Naive thymus-derived CD4-positive, alpha-beta T cell (primary cell): Measurements from ENCODE around the gene ATPAF2. TPM values are rescaled to one million over a fixed set of nuclear protein-coding genes. Genes with fewer than 3 reads are reported as not detected.
A peak's percentile ranks its signal among the peaks of the same experiment; 100 is the strongest.
"Not testable (repeated sequence)": the region's sequence is repeated elsewhere in the genome, so short reads cannot be mapped to it uniquely, and the experiment has no call there.

Experiments
- ATAC-seq: fragments of 150-1000 bp; cut with Tn5 transposase; 2 replicates; pipeline ENCODE4 v1.10.0; 2021; ENCODE audit warnings: mild to moderate bottlenecking, moderate library complexity
- CTCF ChIA-PET: fragments of 350-600 bp; sonication (Branson Sonifier 250); formaldehyde crosslinking; loops from one replicate; lab custom pipeline; 2021; ENCODE audit warnings: antibody characterized with exemption; lab: Charles Lee
- POLR2A ChIA-PET: fragments of 350-600 bp; sonication (Branson Sonifier 250); formaldehyde crosslinking; loops from one replicate; lab custom pipeline; 2021; ENCODE audit warnings: antibody characterized with exemption, inconsistent platforms; lab: Charles Lee
- DNase-seq, 9 donors: peaks; one replicate each; pipeline versions ENCODE4 v3.0.0 to v3.0.0-alpha.2; 2020 to 2022; ENCODE audit warnings: mixed read lengths in 1 of 9
- H3K27ac ChIP-seq: one replicate; pipeline ENCODE4 v1.7.0; 2013; ENCODE audit warnings: mild to moderate bottlenecking, low read depth, low read length, moderate library complexity
- H3K27me3 ChIP-seq, 2 donors: one replicate each; pipeline ENCODE4 v1.7.0; 2013; ENCODE audit warnings: low read length in 2 of 2, mild to moderate bottlenecking in 2 of 2, moderate library complexity in 2 of 2; ENCODE audit not compliant: control insufficient read depth in 2 of 2, insufficient read depth in 2 of 2
- H3K36me3 ChIP-seq, 3 experiments: 1 replicate in 2 of 3; 2 replicates in 1 of 3; pipeline ENCODE4 v1.7.0; 2013; ENCODE audit warnings: low read length in 3 of 3, mild to moderate bottlenecking in 3 of 3, moderate library complexity in 1 of 3; ENCODE audit not compliant: insufficient read depth in 3 of 3, control insufficient read depth in 2 of 3
- H3K4me1 ChIP-seq, 2 donors: one replicate each; pipeline ENCODE4 v1.7.0; 2013; ENCODE audit warnings: low read length in 2 of 2, mild to moderate bottlenecking in 2 of 2, moderate library complexity in 1 of 2; ENCODE audit not compliant: control insufficient read depth in 2 of 2, insufficient read depth in 2 of 2
- H3K4me3 ChIP-seq: 2 replicates; pipeline ENCODE4 v1.7.0; 2013; ENCODE audit warnings: mild to moderate bottlenecking, low read length
- H3K9me3 ChIP-seq, 3 experiments: 1 replicate in 2 of 3; 2 replicates in 1 of 3; pipeline ENCODE4 v1.7.0; 2013; ENCODE audit warnings: low read length in 3 of 3; ENCODE audit not compliant: control insufficient read depth in 2 of 3
- H3K27ac Mint-ChIP-seq, 9 donors: one replicate each; pipeline ENCODE4 v1.8.0; 2020 to 2022; ENCODE audit warnings: mixed read lengths in 9 of 9, mild to moderate bottlenecking in 8 of 9, moderate library complexity in 5 of 9, inconsistent platforms in 2 of 9
- H3K27me3 Mint-ChIP-seq, 5 donors: one replicate each; pipeline ENCODE4 v1.8.0; 2021 to 2022; ENCODE audit warnings: mixed read lengths in 5 of 5, mild to moderate bottlenecking in 1 of 5
- H3K36me3 Mint-ChIP-seq, 5 donors: one replicate each; pipeline ENCODE4 v1.8.0; 2020 to 2022; ENCODE audit warnings: mixed read lengths in 5 of 5, mild to moderate bottlenecking in 3 of 5, inconsistent platforms in 1 of 5
- H3K4me1 Mint-ChIP-seq, 7 donors: one replicate each; pipeline ENCODE4 v1.8.0; 2020 to 2022; ENCODE audit warnings: mixed read lengths in 7 of 7, mild to moderate bottlenecking in 3 of 7, inconsistent platforms in 1 of 7
- H3K4me3 Mint-ChIP-seq, 10 donors: one replicate each; pipeline ENCODE4 v1.8.0; 2020 to 2022; ENCODE audit warnings: mild to moderate bottlenecking in 10 of 10, mixed read lengths in 10 of 10, moderate library complexity in 6 of 10, inconsistent platforms in 2 of 10
- H3K9me3 Mint-ChIP-seq, 11 donors: one replicate each; pipeline ENCODE4 v1.8.0; 2020 to 2022; ENCODE audit warnings: mixed read lengths in 11 of 11, mild to moderate bottlenecking in 4 of 11, inconsistent platforms in 1 of 11, moderate library complexity in 1 of 11
- intact Hi-C, 2 donors: fragments of 100-400 bp; cut with micrococcal nuclease; formaldehyde crosslinking; loops; one replicate each; pipeline ENCODE4 v1.15.1; 2023
- polyA plus RNA-seq, 2 donors: library from polyadenylated mRNA; unstranded; fragments of 300-500 nt; fragmentation: Illumina TruSeq; gene quantifications; one replicate each; pipeline ENCODE4 v1.2.3, GENCODE V29; 2021
- total RNA-seq, 6 experiments: library from RNA in 5 of 6; stranded (reverse) in 5 of 6; gene quantifications; 1 replicate in 5 of 6; 2 replicates in 1 of 6; pipeline ENCODE4 v1.2.3 and lab custom pipeline; 2021 to 2026

The ATPAF2 gene
- total and polyA plus RNA-seq, 7 experiments from 2014 or later = 16.3 to 36.7 (median 31.4) TPM

GRCh38 chr17:18002171-18002570 lies 36.8 kb downstream of the ATPAF2 start:
- Mint-ChIP-seq H3K9me3 (no peaks in the 10 kb centered on the region), H3K27ac (peak overlapping the region in 1 of 9 donors; percentile 15), H3K4me3 (no peak overlapping the region), H3K36me3 (peaks cover 0 to 4% (median 0%) of the 10 kb centered on the region in 5 donors), H3K4me1 (peaks cover 0 to 5% (median 0%) of the 10 kb centered on the region in 7 donors), H3K27me3 (no peaks in the 10 kb centered on the region)
- POLR2A ChIA-PET = interaction anchor here (0.7 kb wide), 1 partner anchor 28 kb away, joined by 3 read pairs; no protein-coding TSS in a partner anchor
- CTCF ChIA-PET = interaction anchor here (0.6 to 0.8 kb wide), 2 partner anchors 16 to 327 kb away, joined by 4 read pairs; no protein-coding TSS in a partner anchor
- ATAC-seq (no peak), DNase-seq (no peak)
- H3K9me3 ChIP-seq = no peaks in the 10 kb centered on the region
- H3K27ac ChIP-seq = no peak overlapping the region
- H3K4me3 ChIP-seq = no peak overlapping the region
- no peaks in the 10 kb centered on the region for H3K27me3 ChIP-seq
- no peaks in the 10 kb centered on the region for H3K4me1 ChIP-seq
- peaks cover 0 to 7% (median 0%) of the 10 kb centered on the region in 3 experiments for H3K36me3 ChIP-seq
- intact Hi-C loops = no loop called here

- DNase-seq (no peak), ATAC-seq (no peak)
- Mint-ChIP-seq H3K9me3 (no peaks in the 10 kb centered on the region), H3K27ac (no peak overlapping the region), H3K27me3 (no peaks in the 10 kb centered on the region), H3K36me3 (no peaks in the 10 kb centered on the region), H3K4me3 (no peak overlapping the region), H3K4me1 (no peaks in the 10 kb centered on the region)
- H3K36me3 ChIP-seq = no peaks in the 10 kb centered on the region
- no peaks in the 10 kb centered on the region for H3K27me3 ChIP-seq
- ChIA-PET POLR2A (interaction anchor here (0.8 kb wide), 1 partner anchor 184 kb away, joined by 3 read pairs; no protein-coding TSS in a partner anchor), CTCF (no interaction called here)
- intact Hi-C loops = no loop called here
- no peaks in the 10 kb centered on the region for H3K9me3 ChIP-seq
- H3K4me3 ChIP-seq = no peak overlapping the region
- H3K4me1 ChIP-seq = no peaks in the 10 kb centered on the region
- H3K27ac ChIP-seq = no peak overlapping the region
Measured at GRCh38 chr17:18000030-18000408, 38.9 kb downstream of the ATPAF2 start.

GRCh38 chr17:17999364-18000029 lies 39.5 kb downstream of the ATPAF2 start:
- no peaks in the 10 kb centered on the region for H3K27me3 Mint-ChIP-seq
- no peaks in the 10 kb centered on the region for H3K27me3 ChIP-seq
- peak overlapping the region in 1 of 9 donors; percentile 63 for H3K27ac Mint-ChIP-seq
- H3K4me1 ChIP-seq = no peaks in the 10 kb centered on the region
- H3K9me3 ChIP-seq = no peaks in the 10 kb centered on the region
- H3K36me3 ChIP-seq = no peaks in the 10 kb centered on the region
- ChIA-PET CTCF (no interaction called here), POLR2A (interaction anchor here (0.8 kb wide), 1 partner anchor 184 kb away, joined by 3 read pairs; no protein-coding TSS in a partner anchor)
- ATAC-seq (no peak), DNase-seq (no peak)
- H3K36me3 Mint-ChIP-seq = no peaks in the 10 kb centered on the region
- no peak overlapping the region for H3K27ac ChIP-seq
- no peaks in the 10 kb centered on the region for H3K9me3 Mint-ChIP-seq
- intact Hi-C loops = no loop called here
- no peak overlapping the region for H3K4me3 ChIP-seq
- no peaks in the 10 kb centered on the region for H3K4me1 Mint-ChIP-seq
- H3K4me3 Mint-ChIP-seq = no peak overlapping the region

DNA sequence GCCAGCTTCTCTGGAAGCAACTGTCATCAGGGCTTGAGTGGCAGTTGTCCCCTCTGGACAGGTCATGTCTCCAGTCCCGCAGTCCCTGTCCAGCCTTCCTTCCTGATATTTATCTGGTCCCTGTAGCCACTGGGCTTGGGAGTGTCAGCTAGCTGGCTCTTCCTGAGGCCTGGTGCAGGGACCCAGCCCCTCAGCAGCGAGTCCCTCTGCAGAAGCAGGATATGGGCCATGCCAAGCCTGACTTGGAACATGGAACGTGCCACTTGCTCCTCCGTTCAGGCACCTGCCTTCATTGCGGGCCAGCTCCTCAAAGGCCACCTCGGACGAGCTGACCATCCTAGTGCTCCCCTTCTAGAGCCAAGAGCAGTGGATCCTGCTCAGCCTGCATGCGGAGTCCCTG lies 40.0 kb downstream of the ATPAF2 start:
- no peaks in the 10 kb centered on the region for H3K27me3 Mint-ChIP-seq
- Histone ChIP-seq H3K27ac (no peak overlapping the region), H3K27me3 (no peaks in the 10 kb centered on the region), H3K4me1 (no peaks in the 10 kb centered on the region), H3K4me3 (no peak overlapping the region), H3K36me3 (no peaks in the 10 kb centered on the region), H3K9me3 (no peaks in the 10 kb centered on the region)
- CTCF ChIA-PET = no interaction called here
- DNase-seq (no peak), ATAC-seq (no peak)
- no peak overlapping the region for H3K27ac Mint-ChIP-seq
- intact Hi-C loops = no loop called here
- H3K9me3 Mint-ChIP-seq = no peaks in the 10 kb centered on the region
- POLR2A ChIA-PET = no interaction called here
- no peaks in the 10 kb centered on the region for H3K36me3 Mint-ChIP-seq
- no peak overlapping the region for H3K4me3 Mint-ChIP-seq
- H3K4me1 Mint-ChIP-seq = no peaks in the 10 kb centered on the region

DNA sequence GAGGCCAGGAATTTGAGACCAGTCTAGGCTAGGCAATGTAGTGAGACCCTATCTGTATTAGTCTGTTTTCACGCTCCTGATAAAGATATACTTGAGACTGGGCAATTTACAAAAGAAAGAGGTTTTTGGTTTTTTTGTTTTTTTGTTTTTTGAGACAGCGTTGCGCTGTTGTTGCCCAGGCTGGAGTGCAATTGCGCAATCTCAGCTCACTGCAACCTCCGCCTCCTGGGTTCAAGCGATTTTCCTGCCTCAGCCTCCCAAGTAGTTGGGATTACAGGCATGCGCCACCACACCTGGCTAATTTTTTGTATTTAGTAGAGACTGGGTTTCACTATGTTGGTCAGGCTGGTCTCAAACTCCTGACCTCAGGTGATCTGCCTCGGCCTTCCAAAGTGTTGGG lies 43.1 kb downstream of the ATPAF2 start:
- POLR2A ChIA-PET, DNase-seq, H3K9me3 Mint-ChIP-seq, H3K9me3 ChIP-seq, H3K4me1 Mint-ChIP-seq, CTCF ChIA-PET, H3K27ac ChIP-seq, H3K27me3 ChIP-seq, H3K36me3 Mint-ChIP-seq, H3K36me3 ChIP-seq, H3K4me1 ChIP-seq, H3K4me3 ChIP-seq, H3K27ac Mint-ChIP-seq, H3K4me3 Mint-ChIP-seq, ATAC-seq, intact Hi-C loops, H3K27me3 Mint-ChIP-seq: not testable (repeated sequence)

GRCh38 chr17:17994271-17995069 lies 44.5 kb downstream of the ATPAF2 start:
- H3K4me3 Mint-ChIP-seq = no peak overlapping the region
- H3K9me3 Mint-ChIP-seq = no peaks in the 10 kb centered on the region
- no peaks in the 10 kb centered on the region for H3K36me3 Mint-ChIP-seq
- H3K4me1 Mint-ChIP-seq = no peaks in the 10 kb centered on the region
- H3K4me1 ChIP-seq = no peaks in the 10 kb centered on the region
- H3K27ac Mint-ChIP-seq = peak overlapping the region in 3 of 9 donors; percentile 34 to 44 (median 36)
- ATAC-seq (peak; percentile 56), DNase-seq (peak in 4 of 9 donors; percentile 15 to 19 (median 16))
- H3K4me3 ChIP-seq = no peak overlapping the region
- H3K36me3 ChIP-seq = no peaks in the 10 kb centered on the region
- H3K9me3 ChIP-seq = no peaks in the 10 kb centered on the region
- ChIA-PET POLR2A (no interaction called here), CTCF (interaction anchor here (0.7 kb wide), 1 partner anchor 16 kb away, joined by 3 read pairs; no protein-coding TSS in a partner anchor)
- H3K27me3 ChIP-seq = no peaks in the 10 kb centered on the region
- H3K27me3 Mint-ChIP-seq = no peaks in the 10 kb centered on the region
- H3K27ac ChIP-seq = no peak overlapping the region
- intact Hi-C loops = no loop called here
